T47D (cell line): ENCODE results near the gene HAGHL.
"Not testable (repeated sequence)": the region's sequence is repeated elsewhere in the genome, so short reads cannot be mapped to it uniquely, and the experiment has no call there.

ENCODE experiments used
- DNase-seq, 2 experiments: peaks; one replicate each; pipeline versions ENCODE4 v3.0.0 to v3.0.0-alpha.2; 2011 to 2012; ENCODE audit warnings: low read depth in 1 of 2, low spot score in 1 of 2
- JUND ChIP-seq: IDR thresholded peaks from 2 replicates; pipeline ENCODE4 v1.6.1; 2012; ENCODE audit warnings: low read depth
- in situ Hi-C: cut with HindIII; loops from 2 replicates; pipeline ENCODE4 v1.10.0; 2016; ENCODE audit warnings: low sequenced_read_pairs, low pct_unique_long_range_greater_than_20kb

Gene HAGHL

GRCh38 chr16:739560-740458 lies 12.9 kb downstream of the HAGHL start:
- in situ Hi-C loops: no loop called here
- TF ChIP-seq JUND: no peak
- DNase-seq: no peak

- in situ Hi-C loops: no loop called here
- no peak for DNase-seq
- TF ChIP-seq JUND: no peak
Measured at GRCh38 chr16:740459-740763, 13.5 kb downstream of the HAGHL start.

- peak; percentile 92 to 95 for DNase-seq
- no peak for TF ChIP-seq JUND
- in situ Hi-C loops: no loop called here
Measured at GRCh38 chr16:740764-741505, 14.0 kb downstream of the HAGHL start, which contains the start of gene CIAO3. Gene CIAO3 (minus strand): TSS chr16:740997. CDS start chr16:740985, 12 bp downstream.

- TF ChIP-seq JUND: no peak
- in situ Hi-C loops: no loop called here
- DNase-seq: no peak
Measured at GRCh38 chr16:741986-742629, 15.2 kb downstream of the HAGHL start.

- DNase-seq, in situ Hi-C loops: not testable (repeated sequence)
Measured at GRCh38 chr16:742894-743293, 16.0 kb downstream of the HAGHL start.

GRCh38 chr16:743794-744500 lies 17.0 kb downstream of the HAGHL start:
- TF ChIP-seq JUND: no peak
- in situ Hi-C loops: no loop called here
- DNase-seq: no peak

GRCh38 chr16:745739-746138 lies 18.8 kb downstream of the HAGHL start:
- in situ Hi-C loops: no loop called here
- peak; percentile 49 to 54 for DNase-seq

GRCh38 chr16:746637-747036 lies 19.7 kb downstream of the HAGHL start:
- no peak for DNase-seq
- TF ChIP-seq JUND: no peak
- in situ Hi-C loops: no loop called here

More at GRCh38 chr16:745739-746138, 18.8 kb downstream of the HAGHL start:
- no peak for TF ChIP-seq JUND

- in situ Hi-C loops: no loop called here
- DNase-seq: no peak
- TF ChIP-seq JUND: no peak
Measured at GRCh38 chr16:747978-748746, 21.3 kb downstream of the HAGHL start.

- TF ChIP-seq JUND: no peak
- in situ Hi-C loops: no loop called here
- DNase-seq: no peak
Measured at GRCh38 chr16:749010-749409, 22.1 kb downstream of the HAGHL start.

- DNase-seq: no peak
- no peak for TF ChIP-seq JUND
- in situ Hi-C loops: no loop called here
Measured at GRCh38 chr16:750485-750884, 23.6 kb downstream of the HAGHL start.
